HG03103 (cell line): ENCODE data around the gene MACIR.

Experiments
- ATAC-seq: cut with Tn5 transposase; IDR thresholded peaks from one replicate; pipeline ENCODE4 v1.9.1; 2021; ENCODE audit warnings: low read depth; ENCODE audit not compliant: unreplicated experiment

Gene MACIR

GRCh38 chr5:103244398-103244797, 14.2 kb upstream of the MACIR start:
- ATAC-seq = no peak

- ATAC-seq = no peak
These were observed 12.8 kb upstream of the MACIR start for GRCh38 chr5:103245761-103246160.

GRCh38 chr5:103247118-103247517, 11.4 kb upstream of the MACIR start:
- ATAC-seq = no peak

GRCh38 chr5:103249068-103249467, 9.5 kb upstream of the MACIR start:
- ATAC-seq = no peak

GRCh38 chr5:103254921-103255320, 3.6 kb upstream of the MACIR start:
- ATAC-seq = no peak

GRCh38 chr5:103255691-103256090, 2.9 kb upstream of the MACIR start:
- no peak for ATAC-seq

GRCh38 chr5:103256178-103256577, 2.4 kb upstream of the MACIR start:
- no peak for ATAC-seq

GRCh38 chr5:103258957-103259704, 568 bp downstream of the MACIR start:
- peak; percentile 22 for ATAC-seq

- no peak for ATAC-seq
These were observed 1.3 kb downstream of the MACIR start for GRCh38 chr5:103259705-103260355.

- ATAC-seq = peak; percentile 29
These were observed 2.4 kb downstream of the MACIR start for GRCh38 chr5:103260951-103261350.

GRCh38 chr5:103262422-103262871, 3.9 kb downstream of the MACIR start:
- no peak for ATAC-seq

GRCh38 chr5:103263054-103263453, 4.5 kb downstream of the MACIR start:
- ATAC-seq = no peak

- ATAC-seq = no peak
These were observed 5.9 kb downstream of the MACIR start for GRCh38 chr5:103264508-103264907.

- no peak for ATAC-seq
These were observed 12.0 kb downstream of the MACIR start for GRCh38 chr5:103270581-103270980.

GRCh38 chr5:103271570-103272289, 13.2 kb downstream of the MACIR start:
- no peak for ATAC-seq

- ATAC-seq = no peak
These were observed 13.8 kb downstream of the MACIR start for GRCh38 chr5:103272377-103272776.

GRCh38 chr5:103273952-103274351, 15.4 kb downstream of the MACIR start:
- ATAC-seq = no peak

GRCh38 chr5:103275851-103276250, 17.3 kb downstream of the MACIR start:
- no peak for ATAC-seq

GRCh38 chr5:103280967-103281366, 22.4 kb downstream of the MACIR start:
- ATAC-seq = no peak

GRCh38 chr5:103283120-103283519, 24.6 kb downstream of the MACIR start:
- ATAC-seq = no peak

GRCh38 chr5:103283869-103284268, 25.3 kb downstream of the MACIR start:
- no peak for ATAC-seq
